H9 (cell line): Measurements from ENCODE around the gene RFNG. TPM values are rescaled to one million over a fixed set of nuclear protein-coding genes. Genes with fewer than 3 reads are reported as not detected.

Experiments used
- DNase-seq: peaks from one replicate; pipeline ENCODE4 v3.0.0-alpha.2; 2017
- H2AFZ ChIP-seq: one replicate; pipeline ENCODE4 v1.6.1; 2013; ENCODE audit warnings: mild to moderate bottlenecking, low read length, control low read depth, moderate library complexity
- H2AK5ac ChIP-seq: 2 replicates; pipeline ENCODE4 v1.6.1; 2013; ENCODE audit warnings: low read length, control low read depth, mixed read lengths; ENCODE audit not compliant: insufficient read length
- H2BK120ac ChIP-seq: one replicate; pipeline ENCODE4 v1.6.1; 2013; ENCODE audit warnings: low read depth, mild to moderate bottlenecking, low read length, control low read depth, inconsistent platforms; ENCODE audit not compliant: poor library complexity, severe bottlenecking
- H2BK12ac ChIP-seq: 2 replicates; pipeline ENCODE4 v1.6.1; 2013; ENCODE audit warnings: low read length, control low read depth, mixed read lengths, low read depth; ENCODE audit not compliant: insufficient read length
- H2BK15ac ChIP-seq: 2 replicates; pipeline ENCODE4 v1.6.1; 2013; ENCODE audit warnings: low read depth, low read length, control low read depth
- H2BK20ac ChIP-seq: one replicate; pipeline ENCODE4 v1.6.1; 2013; ENCODE audit warnings: low read depth, mild to moderate bottlenecking, low read length, control low read depth, inconsistent platforms; ENCODE audit not compliant: poor library complexity, severe bottlenecking
- H2BK5ac ChIP-seq: 2 replicates; pipeline ENCODE4 v1.6.1; 2013; ENCODE audit warnings: low read length, control low read depth, mixed read lengths; ENCODE audit not compliant: insufficient read length
- H3K14ac ChIP-seq: 2 replicates; pipeline ENCODE4 v1.6.1; 2013; ENCODE audit warnings: low read length, control low read depth; ENCODE audit not compliant: insufficient read depth
- H3K18ac ChIP-seq: 2 replicates; pipeline ENCODE4 v1.6.1; 2013; ENCODE audit warnings: low read depth, mild to moderate bottlenecking, mixed read lengths, low read length, control low read depth; ENCODE audit not compliant: insufficient read length
- H3K23ac ChIP-seq: 2 replicates; pipeline ENCODE4 v1.6.1; 2013; ENCODE audit warnings: low read length, control low read depth, mixed read lengths, low read depth; ENCODE audit not compliant: insufficient read length
- H3K23me2 ChIP-seq: 2 replicates; pipeline ENCODE4 v1.6.1; 2013; ENCODE audit warnings: low read depth, mild to moderate bottlenecking, mixed read lengths, low read length, control low read depth; ENCODE audit not compliant: insufficient read length, poor library complexity, severe bottlenecking
- H3K27ac ChIP-seq: 2 replicates; pipeline ENCODE4 v1.5.1; 2013; ENCODE audit warnings: low read length, control low read depth, mixed read lengths, low read depth; ENCODE audit not compliant: insufficient read length
- H3K27me3 ChIP-seq: 2 replicates; pipeline ENCODE4 v1.6.1; 2013; ENCODE audit warnings: low read length, control low read depth, inconsistent platforms; ENCODE audit not compliant: insufficient read depth
- H3K4ac ChIP-seq: 2 replicates; pipeline ENCODE4 v1.6.1; 2013; ENCODE audit warnings: low read depth, mild to moderate bottlenecking, control low read depth, inconsistent platforms, low read length, moderate library complexity
- H3K4me1 ChIP-seq: 2 replicates; pipeline ENCODE4 v1.6.1; 2013; ENCODE audit warnings: low read length, control low read depth, inconsistent platforms; ENCODE audit not compliant: insufficient read depth
- H3K4me2 ChIP-seq: 2 replicates; pipeline ENCODE4 v1.6.1; 2013; ENCODE audit warnings: low read length, control low read depth, mixed read lengths; ENCODE audit not compliant: insufficient read length, insufficient read depth
- H3K56ac ChIP-seq: 2 replicates; pipeline ENCODE4 v1.6.1; 2013; ENCODE audit warnings: low read depth, mild to moderate bottlenecking, mixed read lengths, low read length, control low read depth; ENCODE audit not compliant: insufficient read length
- H3K79me1 ChIP-seq: 2 replicates; pipeline ENCODE4 v1.6.1; 2013; ENCODE audit warnings: low read depth, mild to moderate bottlenecking, moderate library complexity, low read length, control low read depth, inconsistent platforms; ENCODE audit not compliant: insufficient read depth, poor library complexity, severe bottlenecking
- H3K79me2 ChIP-seq: 2 replicates; pipeline ENCODE4 v1.6.1; 2013; ENCODE audit warnings: low read length, control low read depth, inconsistent platforms; ENCODE audit not compliant: insufficient read depth
- H3K9ac ChIP-seq: 2 replicates; pipeline ENCODE4 v1.6.1; 2013; ENCODE audit warnings: low read length, control low read depth, mixed read lengths; ENCODE audit not compliant: insufficient read length; ENCODE audit errors: extremely low read depth
- H3K9me3 ChIP-seq: one replicate; pipeline ENCODE4 v1.6.1; 2013; ENCODE audit warnings: low read depth, low read length, inconsistent platforms; ENCODE audit not compliant: control insufficient read depth
- H3T11ph ChIP-seq: one replicate; pipeline ENCODE4 v1.6.1; 2013; ENCODE audit warnings: mild to moderate bottlenecking, low read length, control low read depth, inconsistent platforms
- H4K20me1 ChIP-seq: one replicate; pipeline ENCODE4 v1.6.1; 2013; ENCODE audit not compliant: control insufficient read depth, insufficient read length, insufficient read depth
- H4K5ac ChIP-seq: 2 replicates; pipeline ENCODE4 v1.6.1; 2013; ENCODE audit warnings: low read depth, mild to moderate bottlenecking, mixed read lengths, low read length, control low read depth; ENCODE audit not compliant: insufficient read length
- H4K8ac ChIP-seq: replicated peaks from 2 replicates; pipeline ENCODE4 v1.6.1; 2013; ENCODE audit warnings: low read length, control low read depth, mixed read lengths, low read depth; ENCODE audit not compliant: insufficient read length
- H4K91ac ChIP-seq: 2 replicates; pipeline ENCODE4 v1.6.1; 2013; ENCODE audit warnings: low read depth, mild to moderate bottlenecking, moderate library complexity, mixed read lengths, low read length, control low read depth; ENCODE audit not compliant: insufficient read length
- H3K27ac Mint-ChIP-seq, 3 experiments: 2 replicates in 2 of 3; 3 replicates in 1 of 3; pipeline ENCODE4 v1.8.0; 2020 to 2021; ENCODE audit warnings: mixed read lengths in 3 of 3, mild to moderate bottlenecking in 1 of 3, moderate library complexity in 1 of 3
- H3K27me3 Mint-ChIP-seq: 2 replicates; pipeline ENCODE4 v1.8.0; 2021; ENCODE audit warnings: low read depth, mild to moderate bottlenecking, moderate library complexity, mixed read lengths
- H3K36me3 Mint-ChIP-seq, 3 experiments: 2 replicates in 2 of 3; 3 replicates in 1 of 3; pipeline ENCODE4 v1.8.0; 2020 to 2021; ENCODE audit warnings: low read depth in 3 of 3, mixed read lengths in 3 of 3; ENCODE audit not compliant: insufficient read depth in 1 of 3
- H3K4me1 Mint-ChIP-seq, 2 experiments: 2 replicates each; pipeline ENCODE4 v1.8.0; 2020; ENCODE audit warnings: mixed read lengths in 2 of 2
- H3K4me3 Mint-ChIP-seq, 2 experiments: 2 replicates in 1 of 2; 3 replicates in 1 of 2; pipeline ENCODE4 v1.8.0; 2020 to 2021; ENCODE audit warnings: mild to moderate bottlenecking in 2 of 2, mixed read lengths in 2 of 2, moderate library complexity in 1 of 2
- H3K9me3 Mint-ChIP-seq, 2 experiments: 2 replicates in 1 of 2; 3 replicates in 1 of 2; pipeline ENCODE4 v1.8.0; 2020; ENCODE audit warnings: mild to moderate bottlenecking in 2 of 2, mixed read lengths in 2 of 2, moderate library complexity in 1 of 2
- WGBS: extraction: QIAGEN DNeasy Blood & Tissue Kit; methylation state at CpG from one replicate; pipeline ENCODE4 v1.1.7; 2013; ENCODE audit warnings: missing lambda C conversion rate, low lambda C conversion rate, mixed read lengths; ENCODE audit not compliant: insufficient read length; ENCODE audit errors: extremely low coverage; 5-methylcytosine and 5-hydroxymethylcytosine counted together
- total RNA-seq: library from RNA; stranded (reverse); gene quantifications from 2 replicates; pipeline ENCODE4 v1.2.1, GENCODE V29; 2021
- TF ChIP-seq, protein P1 (sequence below): fragments of 200-600 bp; sonication (generic); conservative IDR thresholded peaks from 3 replicates; pipeline ENCODE4 v1.8.0; 2021; ENCODE audit warnings: antibody characterized with exemption, mild to moderate bottlenecking

RFNG gene
- total RNA-seq, 1 experiment from 2014 or later: 34.0 TPM

DNA sequence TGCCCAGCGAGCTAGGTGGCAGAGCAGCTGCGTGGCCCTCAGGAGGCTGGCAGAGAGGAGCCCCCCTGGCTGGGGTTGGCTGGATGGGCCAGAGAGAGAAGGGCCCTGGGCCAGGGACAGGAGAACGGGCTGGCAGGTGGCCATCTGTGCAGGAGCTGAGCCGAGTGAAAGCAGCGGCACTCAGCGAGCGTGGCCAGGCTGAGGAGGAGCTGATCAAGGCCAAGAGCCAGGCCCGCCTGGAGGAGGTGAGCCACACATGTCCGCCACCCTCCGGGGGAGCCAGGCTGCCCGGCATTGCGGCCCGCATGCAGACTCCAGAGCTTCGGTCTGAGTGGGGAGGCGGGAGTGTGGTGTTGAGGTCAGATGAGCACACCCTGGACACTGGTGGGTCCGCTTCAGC is 22.2 kb downstream of the RFNG start:
- no peak overlapping the region for H3K23ac ChIP-seq
- TF ChIP-seq, protein P1, sequence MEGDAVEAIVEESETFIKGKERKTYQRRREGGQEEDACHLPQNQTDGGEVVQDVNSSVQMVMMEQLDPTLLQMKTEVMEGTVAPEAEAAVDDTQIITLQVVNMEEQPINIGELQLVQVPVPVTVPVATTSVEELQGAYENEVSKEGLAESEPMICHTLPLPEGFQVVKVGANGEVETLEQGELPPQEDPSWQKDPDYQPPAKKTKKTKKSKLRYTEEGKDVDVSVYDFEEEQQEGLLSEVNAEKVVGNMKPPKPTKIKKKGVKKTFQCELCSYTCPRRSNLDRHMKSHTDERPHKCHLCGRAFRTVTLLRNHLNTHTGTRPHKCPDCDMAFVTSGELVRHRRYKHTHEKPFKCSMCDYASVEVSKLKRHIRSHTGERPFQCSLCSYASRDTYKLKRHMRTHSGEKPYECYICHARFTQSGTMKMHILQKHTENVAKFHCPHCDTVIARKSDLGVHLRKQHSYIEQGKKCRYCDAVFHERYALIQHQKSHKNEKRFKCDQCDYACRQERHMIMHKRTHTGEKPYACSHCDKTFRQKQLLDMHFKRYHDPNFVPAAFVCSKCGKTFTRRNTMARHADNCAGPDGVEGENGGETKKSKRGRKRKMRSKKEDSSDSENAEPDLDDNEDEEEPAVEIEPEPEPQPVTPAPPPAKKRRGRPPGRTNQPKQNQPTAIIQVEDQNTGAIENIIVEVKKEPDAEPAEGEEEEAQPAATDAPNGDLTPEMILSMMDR: no peak
- no peak overlapping the region for H2BK5ac ChIP-seq
- no peak overlapping the region for H2BK12ac ChIP-seq
- H3K14ac ChIP-seq: no peak overlapping the region; the same call in 1 of the 2 replicates
- WGBS: no CpG with 5 or more reads among the region's 16 CpGs
- Mint-ChIP-seq H3K9me3 (peaks cover 0 to 2% of the 10 kb centered on the region in 2 experiments; a peak in 1 of 5 replicates), H3K4me3 (peak overlapping the region in 1 of 2 experiments; percentile 70; a peak in 4 of 5 replicates), H3K27me3 (no peaks in the 10 kb centered on the region; the same call in none of the 2 replicates), H3K4me1 (peaks cover 2 to 13% of the 10 kb centered on the region in 2 experiments; a peak in 3 of 4 replicates), H3K36me3 (peaks cover 3 to 19% (median 10%) of the 10 kb centered on the region in 3 experiments; a peak in 6 of 7 replicates), H3K27ac (peak overlapping the region in 1 of 3 experiments; percentile 78; a peak in 1 of 7 replicates)
- H2BK15ac ChIP-seq: no peak overlapping the region
- no peak overlapping the region for H3K18ac ChIP-seq
- no peak overlapping the region for H2AFZ ChIP-seq
- no peak overlapping the region for H4K91ac ChIP-seq
- H3K9ac ChIP-seq: no peak overlapping the region
- no peak overlapping the region for H2BK120ac ChIP-seq
- H4K5ac ChIP-seq: no peak overlapping the region
- no peaks in the 10 kb centered on the region for H4K20me1 ChIP-seq
- H3K9me3 ChIP-seq: no peaks in the 10 kb centered on the region
- no peak overlapping the region for H4K8ac ChIP-seq
- H3K4me2 ChIP-seq: no peak overlapping the region
- no peaks in the 10 kb centered on the region for H3K79me1 ChIP-seq
- H3K56ac ChIP-seq: no peak overlapping the region
- no peaks in the 10 kb centered on the region for H3K27me3 ChIP-seq
- no peaks in the 10 kb centered on the region for H3K4me1 ChIP-seq
- H3K23me2 ChIP-seq: peaks cover 8% of the 10 kb centered on the region
- H2BK20ac ChIP-seq: no peak overlapping the region
- H2AK5ac ChIP-seq: no peak overlapping the region
- H3T11ph ChIP-seq: no peak overlapping the region
- DNase-seq: no peak
- no peak overlapping the region for H3K27ac ChIP-seq
- H3K4ac ChIP-seq: no peak overlapping the region
- H3K79me2 ChIP-seq: no peaks in the 10 kb centered on the region
